Breast epithelium (tissue), 4 donors: ENCODE data around the gene NID2. TPM values are rescaled to one million over a fixed set of nuclear protein-coding genes. Genes with fewer than 3 reads are reported as not detected.

Experiments used
- DNase-seq, 2 donors: peaks; one replicate each; pipeline ENCODE4 v3.0.0-alpha.2; 2019; ENCODE audit warnings: low spot score in 2 of 2
- H3K27ac ChIP-seq, 2 donors: fragments of 200-600 bp; sonication (generic) in 1 of 2; one replicate each; pipeline ENCODE4 v1.5.1; 2016 to 2019; ENCODE audit warnings: mild to moderate bottlenecking in 1 of 2
- H3K27me3 ChIP-seq, 2 donors: fragments of 200-600 bp; sonication (generic) in 1 of 2; one replicate each; pipeline versions ENCODE4 v1.5.1 to v1.6.0; 2017 to 2019; ENCODE audit warnings: control low read depth in 1 of 2, mild to moderate bottlenecking in 1 of 2
- H3K36me3 ChIP-seq: fragments of 200-600 bp; one replicate; pipeline ENCODE4 v1.5.1; 2019
- H3K4me1 ChIP-seq, 2 donors: fragments of 200-600 bp; sonication (generic); one replicate each; pipeline ENCODE4 v1.5.1; 2016 to 2019; ENCODE audit warnings: control low read depth in 1 of 2
- H3K4me3 ChIP-seq, 3 donors: fragments of 200-600 bp; sonication (generic); 1 replicate in 2 of 3; 2 replicates in 1 of 3; pipeline ENCODE4 v1.5.1; 2016 to 2019; ENCODE audit warnings: mild to moderate bottlenecking in 3 of 3, moderate library complexity in 2 of 3
- H3K9me3 ChIP-seq, 2 donors: fragments of 200-600 bp; sonication (generic) in 1 of 2; one replicate each; pipeline ENCODE4 v1.5.1; 2016 to 2019; ENCODE audit warnings: control low read depth in 1 of 2
- POLR2A ChIP-seq: fragments of 450-650 bp; IDR thresholded peaks from one replicate; pipeline ENCODE4 v1.6.1; 2016; ENCODE audit warnings: antibody characterized with exemption, mild to moderate bottlenecking, moderate library complexity
- POLR2AphosphoS5 ChIP-seq, 3 donors: sonication (generic); formaldehyde crosslinking; IDR thresholded peaks; one replicate each; pipeline ENCODE4 v1.6.1; 2017; ENCODE audit warnings: antibody characterized with exemption in 3 of 3
- intact Hi-C: fragments of 100-400 bp; cut with DNase I; formaldehyde crosslinking; loops from one replicate; pipeline ENCODE4 v1.15.1; 2023; ENCODE audit warnings: low total_unique reads
- total RNA-seq, 3 donors: library from RNA; depleted of rRNA; stranded (reverse); fragments of >200 nt; gene quantifications; one replicate each; pipeline ENCODE4 v1.1.0, GENCODE V29; 2016
- TF ChIP-seq, protein P1 (sequence below), 3 donors: fragments of 450-650 bp; IDR thresholded peaks; one replicate each; pipeline ENCODE4 v1.5.1; 2016 to 2017; ENCODE audit warnings: antibody characterized with exemption in 3 of 3, mild to moderate bottlenecking in 3 of 3, moderate library complexity in 3 of 3

Gene NID2
- total RNA-seq, 3 donors from 2014 or later = 10.9 to 30.8 (median 14.2) TPM

DNA sequence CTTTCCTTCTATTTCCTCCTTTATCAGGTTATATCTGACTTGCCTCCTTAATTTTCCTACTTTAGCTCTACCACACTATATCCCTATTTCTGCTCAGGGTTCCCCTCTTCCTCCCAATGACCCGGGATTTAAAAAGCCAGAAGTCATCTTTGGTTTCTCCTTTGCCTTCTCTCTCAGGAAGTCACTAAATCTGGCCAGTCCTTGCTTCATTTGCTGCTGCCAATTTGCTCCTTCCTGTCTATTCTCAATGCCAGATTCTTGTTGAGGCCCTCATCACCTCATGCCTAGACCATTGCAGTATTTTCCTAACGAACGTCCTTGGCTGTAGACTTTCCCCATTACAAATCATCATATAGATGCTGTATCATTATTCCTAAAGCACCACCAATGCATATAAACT is 26.5 kb upstream of the NID2 start:
- no peaks in the 10 kb centered on the region for H3K4me1 ChIP-seq
- intact Hi-C loops = no loop called here
- no peaks in the 10 kb centered on the region for H3K36me3 ChIP-seq
- TF ChIP-seq POLR2A (no peak), POLR2AphosphoS5 (IDR thresholded peaks at IDR 0.05) (no peak)
- TF ChIP-seq, protein P1, sequence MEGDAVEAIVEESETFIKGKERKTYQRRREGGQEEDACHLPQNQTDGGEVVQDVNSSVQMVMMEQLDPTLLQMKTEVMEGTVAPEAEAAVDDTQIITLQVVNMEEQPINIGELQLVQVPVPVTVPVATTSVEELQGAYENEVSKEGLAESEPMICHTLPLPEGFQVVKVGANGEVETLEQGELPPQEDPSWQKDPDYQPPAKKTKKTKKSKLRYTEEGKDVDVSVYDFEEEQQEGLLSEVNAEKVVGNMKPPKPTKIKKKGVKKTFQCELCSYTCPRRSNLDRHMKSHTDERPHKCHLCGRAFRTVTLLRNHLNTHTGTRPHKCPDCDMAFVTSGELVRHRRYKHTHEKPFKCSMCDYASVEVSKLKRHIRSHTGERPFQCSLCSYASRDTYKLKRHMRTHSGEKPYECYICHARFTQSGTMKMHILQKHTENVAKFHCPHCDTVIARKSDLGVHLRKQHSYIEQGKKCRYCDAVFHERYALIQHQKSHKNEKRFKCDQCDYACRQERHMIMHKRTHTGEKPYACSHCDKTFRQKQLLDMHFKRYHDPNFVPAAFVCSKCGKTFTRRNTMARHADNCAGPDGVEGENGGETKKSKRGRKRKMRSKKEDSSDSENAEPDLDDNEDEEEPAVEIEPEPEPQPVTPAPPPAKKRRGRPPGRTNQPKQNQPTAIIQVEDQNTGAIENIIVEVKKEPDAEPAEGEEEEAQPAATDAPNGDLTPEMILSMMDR (IDR thresholded peaks at IDR 0.05) = no peak
- no peak overlapping the region for H3K27ac ChIP-seq
- H3K9me3 ChIP-seq = no peaks in the 10 kb centered on the region
- no peak for DNase-seq
- no peak overlapping the region for H3K4me3 ChIP-seq
- H3K27me3 ChIP-seq = no peaks in the 10 kb centered on the region

DNA sequence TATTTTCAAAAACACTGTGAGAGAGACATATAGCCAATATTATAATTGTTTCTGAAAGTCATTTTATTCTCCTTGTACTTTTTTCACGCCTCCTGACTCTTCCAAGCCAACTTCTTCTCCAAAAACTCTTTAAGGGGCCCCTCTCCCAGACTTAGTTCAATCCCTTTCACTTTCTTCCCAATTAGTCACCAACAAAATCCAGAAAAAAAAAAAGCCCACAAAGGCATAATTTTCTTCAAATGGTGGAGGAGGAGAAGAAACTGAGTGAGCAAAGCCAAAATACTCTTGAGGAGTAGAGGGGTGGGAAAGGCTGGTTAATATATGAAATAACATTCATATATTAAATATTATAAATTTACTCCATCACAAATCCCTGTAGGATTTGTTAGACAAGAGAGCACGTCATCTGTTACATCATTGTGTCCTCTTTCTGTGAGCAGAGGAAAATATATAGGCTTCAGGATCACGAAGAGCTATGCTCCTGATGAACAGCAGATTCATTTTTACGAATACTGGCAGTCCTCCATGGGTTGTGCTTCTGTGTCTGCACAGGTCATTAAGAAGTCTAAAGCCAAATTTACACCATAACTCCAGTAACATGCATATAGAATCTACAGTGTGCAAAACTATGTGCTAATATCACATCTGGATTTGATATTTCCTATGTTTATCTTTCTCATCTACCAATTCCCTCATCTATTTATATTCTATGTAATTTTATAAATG is 25.9 kb upstream of the NID2 start:
- H3K36me3 ChIP-seq = no peaks in the 10 kb centered on the region
- TF ChIP-seq POLR2AphosphoS5 (IDR thresholded peaks at IDR 0.05) = no peak
- TF ChIP-seq POLR2A = no peak
- TF ChIP-seq, protein P1 (IDR thresholded peaks at IDR 0.05) = no peak
- no peak overlapping the region for H3K4me3 ChIP-seq
- H3K27ac ChIP-seq = no peak overlapping the region
- intact Hi-C loops = no loop called here
- H3K9me3 ChIP-seq = no peaks in the 10 kb centered on the region
- no peaks in the 10 kb centered on the region for H3K27me3 ChIP-seq
- DNase-seq = no peak
- no peaks in the 10 kb centered on the region for H3K4me1 ChIP-seq

DNA sequence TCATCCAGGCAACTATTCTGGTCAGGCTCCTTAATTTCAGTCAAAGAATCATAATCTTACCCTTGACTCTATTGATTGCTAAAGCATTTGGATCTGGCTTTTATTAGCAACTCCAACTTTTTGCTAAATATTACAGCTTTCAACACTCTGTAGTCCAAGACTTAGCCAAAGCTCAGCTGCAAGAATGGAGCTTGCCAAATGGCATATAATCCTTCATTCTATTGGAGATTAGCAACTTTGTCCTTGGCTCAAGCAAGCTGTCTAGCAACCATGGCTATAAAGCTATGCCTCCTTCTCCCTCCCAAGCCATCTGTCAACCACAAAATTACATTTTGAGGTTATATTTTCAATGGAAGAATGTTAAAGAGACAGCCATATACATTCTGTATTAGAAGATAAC is 23.1 kb upstream of the NID2 start:
- intact Hi-C loops = no loop called here
- H3K4me3 ChIP-seq = no peak overlapping the region
- TF ChIP-seq POLR2A = no peak
- H3K9me3 ChIP-seq = no peaks in the 10 kb centered on the region
- no peak for DNase-seq
- H3K36me3 ChIP-seq = no peaks in the 10 kb centered on the region
- no peaks in the 10 kb centered on the region for H3K4me1 ChIP-seq
- H3K27me3 ChIP-seq = no peaks in the 10 kb centered on the region
- H3K27ac ChIP-seq = no peak overlapping the region

DNA sequence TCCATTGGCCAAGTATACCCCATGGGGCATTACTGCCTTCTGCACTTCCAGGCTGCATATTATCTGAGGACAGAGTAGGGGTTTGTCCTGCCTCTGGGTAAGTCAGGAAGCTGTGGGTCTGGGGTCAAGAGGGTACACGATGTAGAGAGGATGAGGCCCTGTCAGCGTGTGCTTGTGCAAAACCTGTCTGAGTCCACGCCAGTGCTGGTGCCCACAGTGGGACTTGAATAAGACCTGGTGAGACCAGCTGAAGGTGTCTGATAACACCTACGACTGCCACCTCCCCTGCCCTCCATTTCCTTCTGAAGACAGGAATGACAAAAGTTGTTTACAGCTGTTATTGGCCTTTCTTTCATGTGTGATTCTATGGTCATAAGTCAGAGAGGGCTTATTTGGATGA is 22.1 kb upstream of the NID2 start:
- intact Hi-C loops = no loop called here
- no peak for TF ChIP-seq POLR2AphosphoS5 (IDR thresholded peaks at IDR 0.05)
- TF ChIP-seq POLR2A = no peak
- TF ChIP-seq, protein P1 (IDR thresholded peaks at IDR 0.05) = no peak

DNA sequence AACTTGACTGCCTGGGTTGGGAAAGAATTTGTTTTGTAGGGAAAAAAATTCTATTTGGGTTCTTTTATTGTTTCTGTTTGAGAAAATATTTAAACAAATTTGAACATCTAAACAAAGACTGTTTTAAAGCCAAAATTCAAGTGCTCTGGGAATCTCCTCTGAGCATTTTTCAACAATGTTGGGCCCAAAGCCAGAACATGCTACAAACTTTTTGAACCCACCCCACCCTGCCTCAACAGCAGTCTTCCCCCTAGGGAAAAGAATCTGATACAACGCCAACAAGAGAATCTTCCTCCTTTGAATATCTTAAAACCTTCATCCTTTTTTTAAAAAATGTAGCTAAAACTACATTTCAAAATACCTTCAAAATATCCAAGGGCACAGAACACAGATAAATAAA is 20.4 kb upstream of the NID2 start:
- H3K27ac ChIP-seq = no peak overlapping the region
- intact Hi-C loops = no loop called here

More for the DNA sequence above, 22.1 kb upstream of the NID2 start:
- no peaks in the 10 kb centered on the region for H3K27me3 ChIP-seq
- no peaks in the 10 kb centered on the region for H3K4me1 ChIP-seq
- DNase-seq = no peak
- no peaks in the 10 kb centered on the region for H3K9me3 ChIP-seq
- no peak overlapping the region for H3K27ac ChIP-seq
- no peak overlapping the region for H3K4me3 ChIP-seq
- H3K36me3 ChIP-seq = no peaks in the 10 kb centered on the region

More for the DNA sequence above, 20.4 kb upstream of the NID2 start:
- no peak overlapping the region for H3K4me3 ChIP-seq
- TF ChIP-seq POLR2A (no peak), POLR2AphosphoS5 (IDR thresholded peaks at IDR 0.05) (no peak)
- TF ChIP-seq, protein P1 (IDR thresholded peaks at IDR 0.05) = no peak
- DNase-seq = no peak
- no peaks in the 10 kb centered on the region for H3K36me3 ChIP-seq
- no peaks in the 10 kb centered on the region for H3K27me3 ChIP-seq
- no peaks in the 10 kb centered on the region for H3K4me1 ChIP-seq
- H3K9me3 ChIP-seq = no peaks in the 10 kb centered on the region
